ENCODE data around the gene CNPY1. TPM values are rescaled to one million over a fixed set of nuclear protein-coding genes. Genes with fewer than 3 reads are reported as not detected.

Gene CNPY1
- total and polyA plus RNA-seq, 2 donors (not counting 1 experiment from before 2014, with no cell fraction given) = not detected

DNA sequence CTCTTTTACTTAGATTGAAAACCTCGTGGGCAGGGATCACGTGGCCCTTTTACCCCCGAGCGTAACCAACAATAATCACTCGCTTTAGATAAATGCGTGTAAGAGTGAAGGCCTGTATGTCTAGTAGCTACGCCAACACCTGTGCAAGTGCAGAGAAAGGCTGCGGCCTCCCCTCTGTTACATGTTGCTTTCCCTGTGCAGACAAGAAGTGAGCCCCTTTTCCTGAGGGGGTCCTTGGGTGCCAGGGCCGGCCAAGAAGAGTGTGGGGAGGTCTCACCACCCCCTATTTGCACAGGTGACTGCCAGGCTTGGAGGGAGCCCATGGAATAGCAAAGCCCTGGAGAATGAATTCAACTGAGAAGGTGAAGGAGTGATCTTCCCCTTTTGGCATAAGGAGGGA, 35.6 kb upstream of the CNPY1 start:
- H3K36me3 ChIP-seq (replicated peaks in 1 of 2; ENCODE audit: control extremely low read depth in 1 of 2, control insufficient read depth in 1 of 2, extremely low read depth in 1 of 2, insufficient read depth in 2 of 2, low read length in 1 of 2) = no peaks in the 10 kb centered on the region
- TF ChIP-seq EZH2 (IDR thresholded peaks at IDR 0.05; ENCODE audit: borderline replicate concordance, insufficient read depth, low read depth, low read length, poor library complexity, severe bottlenecking) = no peak
- TF ChIP-seq, protein P1, sequence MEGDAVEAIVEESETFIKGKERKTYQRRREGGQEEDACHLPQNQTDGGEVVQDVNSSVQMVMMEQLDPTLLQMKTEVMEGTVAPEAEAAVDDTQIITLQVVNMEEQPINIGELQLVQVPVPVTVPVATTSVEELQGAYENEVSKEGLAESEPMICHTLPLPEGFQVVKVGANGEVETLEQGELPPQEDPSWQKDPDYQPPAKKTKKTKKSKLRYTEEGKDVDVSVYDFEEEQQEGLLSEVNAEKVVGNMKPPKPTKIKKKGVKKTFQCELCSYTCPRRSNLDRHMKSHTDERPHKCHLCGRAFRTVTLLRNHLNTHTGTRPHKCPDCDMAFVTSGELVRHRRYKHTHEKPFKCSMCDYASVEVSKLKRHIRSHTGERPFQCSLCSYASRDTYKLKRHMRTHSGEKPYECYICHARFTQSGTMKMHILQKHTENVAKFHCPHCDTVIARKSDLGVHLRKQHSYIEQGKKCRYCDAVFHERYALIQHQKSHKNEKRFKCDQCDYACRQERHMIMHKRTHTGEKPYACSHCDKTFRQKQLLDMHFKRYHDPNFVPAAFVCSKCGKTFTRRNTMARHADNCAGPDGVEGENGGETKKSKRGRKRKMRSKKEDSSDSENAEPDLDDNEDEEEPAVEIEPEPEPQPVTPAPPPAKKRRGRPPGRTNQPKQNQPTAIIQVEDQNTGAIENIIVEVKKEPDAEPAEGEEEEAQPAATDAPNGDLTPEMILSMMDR (IDR thresholded peaks at IDR 0.05) = no peak
- ChIA-PET CTCF (interaction anchor here (1.3 kb wide), 1 partner anchor 17 kb away, joined by 5 read pairs; no protein-coding TSS in a partner anchor), POLR2A (no interaction called here)
- no peak overlapping the region for H3K4me3 Mint-ChIP-seq
- no peak overlapping the region for H3K4me3 ChIP-seq (ENCODE audit: control extremely low read depth in 1 of 5, extremely low read depth in 1 of 5, insufficient read depth in 1 of 5, low read depth in 2 of 5, low read length in 4 of 5)
- H3K9me3 ChIP-seq (ENCODE audit: control extremely low read depth in 1 of 3, control insufficient read depth in 2 of 3, insufficient read depth in 1 of 3, low read length in 2 of 3) = no peaks in the 10 kb centered on the region
- 96% methylated on average over 8 of the region's 9 CpGs for WGBS (ENCODE audit: insufficient coverage)
- H3K27me3 ChIP-seq (replicated peaks in 1 of 4; ENCODE audit: control extremely low read depth in 1 of 4, control insufficient read depth in 3 of 4, insufficient read depth in 4 of 4, low read length in 3 of 4) = peaks cover 0 to 23% (median 0%) of the 10 kb centered on the region in 4 experiments
- intact Hi-C loops (cut with micrococcal nuclease) = no loop called here
- no peaks in the 10 kb centered on the region for H3K79me2 ChIP-seq (ENCODE audit: control insufficient read depth, insufficient read depth, low read length)
- no peak for DNase-seq
- H3K4me1 Mint-ChIP-seq = no peaks in the 10 kb centered on the region
- ATAC-seq (ENCODE audit: low read depth) = no peak
- H3K27ac Mint-ChIP-seq = no peak overlapping the region
- H3K4me1 ChIP-seq (ENCODE audit: control insufficient read depth in 2 of 2, insufficient read depth in 2 of 2, low read length in 2 of 2) = peaks cover 0 to 3% of the 10 kb centered on the region in 2 donors
- H4K20me1 ChIP-seq (ENCODE audit: control insufficient read depth, insufficient read depth, low read length, poor library complexity, severe bottlenecking) = no peaks in the 10 kb centered on the region
- no peak overlapping the region for H3K4me2 ChIP-seq (replicated peaks; ENCODE audit: low read depth, low read length, poor library complexity, severe bottlenecking)
- H3K9ac ChIP-seq (ENCODE audit: low read length) = no peak overlapping the region
- no peak overlapping the region for H3K27ac ChIP-seq (ENCODE audit: low read length in 2 of 2)
- H3K27me3 Mint-ChIP-seq = peaks cover 35% of the 10 kb centered on the region
- no peak overlapping the region for H2AFZ ChIP-seq (ENCODE audit: insufficient read depth, low read depth, low read length, poor library complexity, severe bottlenecking)
- no peaks in the 10 kb centered on the region for H3K9me3 Mint-ChIP-seq (ENCODE audit: insufficient read depth)

DNA sequence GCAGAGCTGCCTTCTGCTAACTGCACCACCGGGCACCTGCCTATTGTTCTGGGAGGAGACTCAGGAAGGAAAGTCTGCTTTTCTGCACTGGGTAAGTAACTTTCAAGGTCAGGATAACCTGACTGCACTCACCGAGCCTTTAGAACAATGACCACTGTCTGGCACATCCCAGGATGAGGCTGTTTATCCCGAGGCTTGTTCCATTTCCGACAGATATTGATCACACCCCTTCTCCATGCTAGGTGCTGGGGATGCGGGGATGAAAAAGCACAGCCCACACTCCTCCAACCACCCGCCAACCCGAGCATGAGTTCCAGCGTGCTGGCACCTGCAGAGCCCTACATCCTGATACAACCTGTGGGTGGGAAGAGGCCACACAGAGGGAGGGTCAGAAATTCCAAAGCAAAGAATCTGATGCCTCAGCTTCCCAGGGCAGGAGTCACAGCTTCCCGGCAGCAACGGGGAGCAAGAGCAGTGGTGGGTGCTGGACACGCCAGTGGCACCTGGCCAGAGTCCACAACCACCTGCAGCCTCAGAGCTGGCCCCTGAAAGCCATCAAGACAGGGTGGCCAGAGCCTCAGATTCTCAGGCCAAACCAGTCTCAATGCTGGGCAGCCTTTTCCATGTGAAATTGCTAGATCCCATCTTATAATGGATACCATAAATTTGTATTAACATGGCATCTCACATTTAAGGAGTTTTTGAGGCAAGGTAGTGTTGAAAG, 34.9 kb upstream of the CNPY1 start:
- Histone ChIP-seq H3K27ac (ENCODE audit: low read length in 2 of 2) (no peak overlapping the region), H3K9me3 (ENCODE audit: control extremely low read depth in 1 of 3, control insufficient read depth in 2 of 3, insufficient read depth in 1 of 3, low read length in 2 of 3) (no peaks in the 10 kb centered on the region), H2AFZ (ENCODE audit: insufficient read depth, low read depth, low read length, poor library complexity, severe bottlenecking) (no peak overlapping the region), H3K79me2 (ENCODE audit: control insufficient read depth, insufficient read depth, low read length) (no peaks in the 10 kb centered on the region), H3K36me3 (replicated peaks in 1 of 2; ENCODE audit: control extremely low read depth in 1 of 2, control insufficient read depth in 1 of 2, extremely low read depth in 1 of 2, insufficient read depth in 2 of 2, low read length in 1 of 2) (no peaks in the 10 kb centered on the region), H3K9ac (ENCODE audit: low read length) (no peak overlapping the region), H3K4me3 (ENCODE audit: control extremely low read depth in 1 of 5, extremely low read depth in 1 of 5, insufficient read depth in 1 of 5, low read depth in 2 of 5, low read length in 4 of 5) (no peak overlapping the region), H4K20me1 (ENCODE audit: control insufficient read depth, insufficient read depth, low read length, poor library complexity, severe bottlenecking) (no peaks in the 10 kb centered on the region), H3K27me3 (replicated peaks in 1 of 4; ENCODE audit: control extremely low read depth in 1 of 4, control insufficient read depth in 3 of 4, insufficient read depth in 4 of 4, low read length in 3 of 4) (peaks cover 0 to 19% (median 0%) of the 10 kb centered on the region in 4 experiments), H3K4me1 (ENCODE audit: control insufficient read depth in 2 of 2, insufficient read depth in 2 of 2, low read length in 2 of 2) (peaks cover 0 to 3% of the 10 kb centered on the region in 2 donors), H3K4me2 (replicated peaks; ENCODE audit: low read depth, low read length, poor library complexity, severe bottlenecking) (no peak overlapping the region)
- ChIA-PET POLR2A (no interaction called here), CTCF (no interaction called here)
- H3K9me3 Mint-ChIP-seq (ENCODE audit: insufficient read depth) = no peaks in the 10 kb centered on the region
- no peak overlapping the region for H3K27ac Mint-ChIP-seq
- WGBS (ENCODE audit: insufficient coverage) = 84% methylated on average over 7 of the region's 11 CpGs
- TF ChIP-seq, protein P1 (IDR thresholded peaks at IDR 0.05) = no peak
- no peak for TF ChIP-seq EZH2 (IDR thresholded peaks at IDR 0.05; ENCODE audit: borderline replicate concordance, insufficient read depth, low read depth, low read length, poor library complexity, severe bottlenecking)
- no peaks in the 10 kb centered on the region for H3K4me1 Mint-ChIP-seq
- intact Hi-C loops (cut with micrococcal nuclease) = no loop called here
- ATAC-seq (ENCODE audit: low read depth) (no peak), DNase-seq (no peak)
- no peak overlapping the region for H3K4me3 Mint-ChIP-seq
- peaks cover 30% of the 10 kb centered on the region for H3K27me3 Mint-ChIP-seq
